Right renal cortex interstitium (tissue), 3 donors: ENCODE results near the gene CXCR4. TPM values are rescaled to one million over a fixed set of nuclear protein-coding genes. Genes with fewer than 3 reads are reported as not detected.
"Not testable (repeated sequence)": the region's sequence is repeated elsewhere in the genome, so short reads cannot be mapped to it uniquely, and the experiment has no call there.

Experiments
- DNase-seq, 3 donors: peaks; one replicate each; pipeline ENCODE4 v3.0.0-alpha.2; 2013; ENCODE audit warnings: low read depth in 3 of 3, low spot score in 2 of 3
- polyA plus RNA-seq, 3 donors: library from polyadenylated mRNA; unstranded; fragments of 120-200 nt; gene quantifications; one replicate each; pipeline ENCODE4 v1.2.1, GENCODE V29; 2013; ENCODE audit not compliant: insufficient read length in 3 of 3

CXCR4 gene
- polyA plus RNA-seq, 3 donors = 54.4 to 59.6 (median 57.8) TPM

GRCh38 chr2:136115183-136115761 is 2.7 kb downstream of the CXCR4 start:
- DNase-seq = no peak

- no peak for DNase-seq
These were observed 3.6 kb downstream of the CXCR4 start for GRCh38 chr2:136114382-136114781.

GRCh38 chr2:136113209-136113971 is 4.6 kb downstream of the CXCR4 start:
- DNase-seq = no peak

GRCh38 chr2:136112317-136113208 is 5.4 kb downstream of the CXCR4 start:
- DNase-seq = no peak

- no peak for DNase-seq
These were observed 6.2 kb downstream of the CXCR4 start for GRCh38 chr2:136111711-136112110.

GRCh38 chr2:136110526-136110925 is 7.4 kb downstream of the CXCR4 start:
- DNase-seq = no peak

GRCh38 chr2:136108463-136108862 is 9.5 kb downstream of the CXCR4 start:
- no peak for DNase-seq

- DNase-seq = no peak
These were observed 10.6 kb downstream of the CXCR4 start for GRCh38 chr2:136107051-136108033.

- DNase-seq = no peak
These were observed 11.4 kb downstream of the CXCR4 start for GRCh38 chr2:136106505-136106904.

- DNase-seq = no peak
These were observed 13.0 kb downstream of the CXCR4 start for GRCh38 chr2:136104977-136105376.

GRCh38 chr2:136101042-136101441 is 16.9 kb downstream of the CXCR4 start:
- no peak for DNase-seq

GRCh38 chr2:136098441-136098840 is 19.5 kb downstream of the CXCR4 start:
- DNase-seq = no peak

GRCh38 chr2:136093583-136093982 is 24.4 kb downstream of the CXCR4 start:
- DNase-seq = no peak

- no peak for DNase-seq
These were observed 26.1 kb downstream of the CXCR4 start for GRCh38 chr2:136091899-136092298.

- not testable (repeated sequence) for DNase-seq
These were observed 30.0 kb downstream of the CXCR4 start for GRCh38 chr2:136087901-136088460.

GRCh38 chr2:136086253-136087016 is 31.5 kb downstream of the CXCR4 start:
- DNase-seq = no peak

GRCh38 chr2:136085453-136086209 is 32.3 kb downstream of the CXCR4 start:
- DNase-seq = no peak

- no peak for DNase-seq
These were observed 36.3 kb downstream of the CXCR4 start for GRCh38 chr2:136081582-136082210.
